ENCODE results near the gene PYDC1. TPM values are rescaled to one million over a fixed set of nuclear protein-coding genes. Genes with fewer than 3 reads are reported as not detected.

The PYDC1 gene
- polyA plus RNA-seq, 3 donors, result not detected

GRCh38 chr16:31258366-31258765, 41.4 kb upstream of the PYDC1 start:
- TF ChIP-seq CTCF (IDR thresholded peaks at IDR 0.05), result no peak
- Histone ChIP-seq H3K79me2 (ENCODE audit: insufficient read depth, low read length) (peaks cover 37% of the 10 kb centered on the region), H3K27ac (ENCODE audit: low read depth in 1 of 2, low read length in 2 of 2) (no peak overlapping the region), H3K4me3 (replicated peaks in 1 of 3; ENCODE audit: low read depth in 2 of 3, low read length in 3 of 3) (no peak overlapping the region), H4K20me1 (ENCODE audit: insufficient read depth, low read length) (peaks cover 34% of the 10 kb centered on the region), H2AFZ (ENCODE audit: insufficient read depth, low read depth, low read length, poor library complexity, severe bottlenecking) (no peak overlapping the region), H3K4me1 (ENCODE audit: control insufficient read depth in 1 of 2, insufficient read depth in 2 of 2, low read length in 2 of 2) (peaks cover 75 to 81% of the 10 kb centered on the region in 2 donors), H3K9me3 (replicated peaks in 1 of 2; ENCODE audit: control insufficient read depth in 1 of 2, insufficient read depth in 1 of 2, low read length in 2 of 2) (no peaks in the 10 kb centered on the region), H3K36me3 (replicated peaks in 1 of 2; ENCODE audit: control insufficient read depth in 1 of 2, insufficient read depth in 2 of 2, low read length in 2 of 2) (no peaks in the 10 kb centered on the region), H3K9ac (ENCODE audit: insufficient read depth, low read length, poor library complexity, severe bottlenecking) (no peak overlapping the region), H3K27me3 (ENCODE audit: control insufficient read depth in 2 of 2, insufficient read depth in 2 of 2, low read length in 2 of 2) (no peaks in the 10 kb centered on the region), H3K4me2 (replicated peaks; ENCODE audit: extremely low read depth, low read length, poor library complexity, severe bottlenecking) (no peak overlapping the region)
- WGBS (ENCODE audit: insufficient coverage), result 100% methylated on average over 1 of the region's 4 CpGs
- Mint-ChIP-seq H3K27me3 (ENCODE audit: low read depth in 3 of 3) (peaks cover 0 to 6% (median 2%) of the 10 kb centered on the region in 3 donors), H3K4me3 (no peak overlapping the region), H3K4me1 (peaks cover 80% of the 10 kb centered on the region), H3K9me3 (peaks cover 0 to 2% (median 0%) of the 10 kb centered on the region in 7 donors), H3K27ac (peak overlapping the region in 1 of 7 donors; percentile 31), H3K36me3 (peaks cover 12 to 18% of the 10 kb centered on the region in 2 donors)
- no peak for DNase-seq
- intact Hi-C loops (cut with micrococcal nuclease), result loop anchor here (2.0 to 5.0 kb wide), 2 partner anchors 14 to 41 kb away; partner anchors contain the start of gene PYDC1 (in 2 of the 2)

- peaks cover 69 to 78% of the 10 kb centered on the region in 2 donors for H3K4me1 ChIP-seq (ENCODE audit: control insufficient read depth in 1 of 2, insufficient read depth in 2 of 2, low read length in 2 of 2)
- TF ChIP-seq CTCF (IDR thresholded peaks at IDR 0.05), result no peak
- peak overlapping the region in 2 of 7 donors; percentile 9 to 27 for H3K27ac Mint-ChIP-seq
- H3K4me3 ChIP-seq (replicated peaks in 1 of 3; ENCODE audit: low read depth in 2 of 3, low read length in 3 of 3), result no peak overlapping the region
- WGBS (ENCODE audit: insufficient coverage), result 70% methylated on average over 5 of the region's 8 CpGs
- peaks cover 78% of the 10 kb centered on the region for H3K4me1 Mint-ChIP-seq
- H2AFZ ChIP-seq (ENCODE audit: insufficient read depth, low read depth, low read length, poor library complexity, severe bottlenecking), result no peak overlapping the region
- H3K4me2 ChIP-seq (replicated peaks; ENCODE audit: extremely low read depth, low read length, poor library complexity, severe bottlenecking), result no peak overlapping the region
- H3K9me3 ChIP-seq (replicated peaks in 1 of 2; ENCODE audit: control insufficient read depth in 1 of 2, insufficient read depth in 1 of 2, low read length in 2 of 2), result no peaks in the 10 kb centered on the region
- H3K27me3 ChIP-seq (ENCODE audit: control insufficient read depth in 2 of 2, insufficient read depth in 2 of 2, low read length in 2 of 2), result no peaks in the 10 kb centered on the region
- DNase-seq, result no peak
- peaks cover 0 to 2% (median 0%) of the 10 kb centered on the region in 7 donors for H3K9me3 Mint-ChIP-seq
- H3K27ac ChIP-seq (ENCODE audit: low read depth in 1 of 2, low read length in 2 of 2), result no peak overlapping the region
- peaks cover 0 to 3% (median 2%) of the 10 kb centered on the region in 3 donors for H3K27me3 Mint-ChIP-seq (ENCODE audit: low read depth in 3 of 3)
- no peak overlapping the region for H3K4me3 Mint-ChIP-seq
- no peak overlapping the region for H3K9ac ChIP-seq (ENCODE audit: insufficient read depth, low read length, poor library complexity, severe bottlenecking)
- intact Hi-C loops (cut with micrococcal nuclease), result loop anchor here (5.0 kb wide), 1 partner anchor 39 kb away; the partner anchor contains the start of gene PYDC1 (in 2 of the 2)
- H3K36me3 ChIP-seq (replicated peaks in 1 of 2; ENCODE audit: control insufficient read depth in 1 of 2, insufficient read depth in 2 of 2, low read length in 2 of 2), result no peaks in the 10 kb centered on the region
- peaks cover 18% of the 10 kb centered on the region for H3K79me2 ChIP-seq (ENCODE audit: insufficient read depth, low read length)
- peaks cover 1 to 3% of the 10 kb centered on the region in 2 donors for H3K36me3 Mint-ChIP-seq
- H4K20me1 ChIP-seq (ENCODE audit: insufficient read depth, low read length), result peaks cover 15% of the 10 kb centered on the region
Measured at GRCh38 chr16:31256466-31256865, 39.5 kb upstream of the PYDC1 start.
